Left hindlimb (tissue), 1 donor: ENCODE results near the gene GTF3C6.
"Not testable (repeated sequence)": the region's sequence is repeated elsewhere in the genome, so short reads cannot be mapped to it uniquely, and the experiment has no call there.

Source experiments
- DNase-seq: peaks from one replicate; pipeline ENCODE4 v3.0.0-alpha.2; 2018

GTF3C6 gene

GRCh38 chr6:110958329-110959192, at the start of gene GTF3C6:
Gene GTF3C6, plus strand, starts transcription at chr6:110958706. Its CDS starts 64 bp downstream, at chr6:110958770.
- DNase-seq = peak; percentile 95

GRCh38 chr6:110930781-110931180, 27.7 kb upstream of the GTF3C6 start:
- DNase-seq = no peak

GRCh38 chr6:110933912-110934311, 24.6 kb upstream of the GTF3C6 start:
- no peak for DNase-seq

GRCh38 chr6:110934381-110934898, 24.1 kb upstream of the GTF3C6 start:
- DNase-seq = no peak

GRCh38 chr6:110935171-110935570, 23.3 kb upstream of the GTF3C6 start:
- no peak for DNase-seq

- no peak for DNase-seq
Observed at GRCh38 chr6:110938171-110938570, 20.3 kb upstream of the GTF3C6 start.

- no peak for DNase-seq
Observed at GRCh38 chr6:110939429-110940200, 18.9 kb upstream of the GTF3C6 start.

- DNase-seq = no peak
Observed at GRCh38 chr6:110944681-110945151, 13.8 kb upstream of the GTF3C6 start.

GRCh38 chr6:110946498-110946897, 12.0 kb upstream of the GTF3C6 start:
- DNase-seq = no peak

GRCh38 chr6:110949679-110950285, 8.7 kb upstream of the GTF3C6 start:
- no peak for DNase-seq

- no peak for DNase-seq
Observed at GRCh38 chr6:110950440-110950839, 8.1 kb upstream of the GTF3C6 start.

GRCh38 chr6:110951008-110951407, 7.5 kb upstream of the GTF3C6 start:
- DNase-seq = no peak

- DNase-seq = no peak
Observed at GRCh38 chr6:110951986-110952794, 6.3 kb upstream of the GTF3C6 start.

GRCh38 chr6:110953633-110954303, 4.7 kb upstream of the GTF3C6 start:
- no peak for DNase-seq

GRCh38 chr6:110960014-110960390, 1.5 kb downstream of the GTF3C6 start:
- DNase-seq = no peak

GRCh38 chr6:110962636-110963035, 4.1 kb downstream of the GTF3C6 start:
- DNase-seq = not testable (repeated sequence)

- no peak for DNase-seq
Observed at GRCh38 chr6:110965629-110966229, 7.2 kb downstream of the GTF3C6 start.

GRCh38 chr6:110968661-110969060, 10.2 kb downstream of the GTF3C6 start:
- DNase-seq = not testable (repeated sequence)

GRCh38 chr6:110971468-110971867, 13.0 kb downstream of the GTF3C6 start:
- no peak for DNase-seq

- no peak for DNase-seq
Observed at GRCh38 chr6:110976575-110976974, 18.1 kb downstream of the GTF3C6 start.

- DNase-seq = no peak
Observed at GRCh38 chr6:110979565-110980101, 21.1 kb downstream of the GTF3C6 start.
